GM21526 (cell line): ENCODE data around the gene MXD3.

ENCODE experiments used
- ATAC-seq: cut with Tn5 transposase; IDR thresholded peaks from one replicate; pipeline ENCODE4 v1.9.1; 2021; ENCODE audit warnings: moderate library complexity; ENCODE audit not compliant: unreplicated experiment, low FRiP score

Gene MXD3

DNA sequence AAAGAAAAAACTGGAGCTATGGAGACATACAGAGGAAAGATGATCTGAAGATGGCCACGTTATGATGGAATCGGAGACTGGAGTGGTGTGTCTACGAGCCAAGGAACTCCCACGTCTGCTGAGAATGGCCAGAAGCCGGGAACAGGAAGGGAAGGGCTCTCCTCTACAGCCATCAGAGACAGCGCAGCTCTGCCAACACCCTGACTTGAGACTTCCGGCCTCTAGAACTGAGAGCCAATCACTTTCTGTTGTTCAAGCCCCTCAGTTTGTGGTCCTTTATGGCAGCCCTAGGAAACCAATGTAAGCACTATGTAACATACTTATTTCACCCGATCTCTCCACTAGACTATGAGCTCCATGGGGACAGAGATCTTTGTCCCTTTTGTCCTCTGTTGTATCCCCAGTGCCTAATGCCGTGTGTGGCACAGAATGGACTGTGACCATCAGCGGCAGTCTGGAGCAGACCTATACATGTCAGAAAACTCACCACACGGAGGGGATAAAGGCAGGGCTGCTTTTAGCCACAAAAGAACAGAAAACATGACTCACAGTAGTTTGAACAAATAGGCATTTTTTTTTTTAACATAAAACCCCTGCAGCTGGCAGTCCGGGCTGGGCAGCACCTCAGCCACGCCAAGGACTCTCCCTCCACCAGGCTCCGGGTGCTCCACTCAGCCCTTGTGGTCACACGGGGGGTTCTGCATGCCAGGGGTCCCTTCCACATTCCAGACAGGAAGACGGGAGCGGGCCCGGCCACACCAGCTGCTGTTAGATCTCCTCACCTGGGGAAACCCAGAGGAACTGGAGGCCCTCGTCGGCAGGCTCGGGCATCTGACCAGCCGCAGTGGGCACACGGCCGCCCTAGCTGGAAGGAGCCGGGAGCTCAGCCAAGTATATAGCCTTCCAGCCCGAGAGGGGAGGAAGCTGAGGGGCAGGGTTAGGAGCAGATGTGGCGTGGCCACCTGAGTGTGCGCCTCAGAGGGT, 16.1 kb upstream of the MXD3 start:
- ATAC-seq: no peak

DNA sequence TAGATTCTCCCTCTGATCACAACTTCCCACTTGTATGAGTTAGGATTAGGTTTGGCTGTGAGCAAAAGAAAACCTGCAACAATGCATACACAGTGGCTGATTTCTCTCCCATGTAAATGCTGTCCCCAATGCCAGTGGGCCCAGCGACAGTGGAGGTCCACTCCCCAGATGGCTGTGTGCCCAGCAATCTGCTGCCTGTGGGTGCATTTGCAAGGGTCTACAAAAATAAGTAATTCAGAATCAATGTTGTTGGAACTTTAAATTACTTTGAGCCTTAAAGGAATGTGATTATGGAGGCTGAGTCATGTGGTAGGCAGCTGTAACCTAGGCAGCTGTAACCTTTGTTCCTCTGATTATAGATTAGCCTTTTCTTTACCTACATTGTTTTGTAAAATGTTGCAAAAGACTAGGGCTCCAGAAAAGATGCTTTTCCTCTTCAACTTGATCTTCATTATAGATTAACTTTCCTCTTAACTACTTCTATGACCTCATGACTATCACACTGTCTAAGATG, 14.2 kb upstream of the MXD3 start:
- no peak for ATAC-seq

GRCh38 chr5:177320879-177321278, 9.2 kb upstream of the MXD3 start:
- ATAC-seq: no peak

DNA sequence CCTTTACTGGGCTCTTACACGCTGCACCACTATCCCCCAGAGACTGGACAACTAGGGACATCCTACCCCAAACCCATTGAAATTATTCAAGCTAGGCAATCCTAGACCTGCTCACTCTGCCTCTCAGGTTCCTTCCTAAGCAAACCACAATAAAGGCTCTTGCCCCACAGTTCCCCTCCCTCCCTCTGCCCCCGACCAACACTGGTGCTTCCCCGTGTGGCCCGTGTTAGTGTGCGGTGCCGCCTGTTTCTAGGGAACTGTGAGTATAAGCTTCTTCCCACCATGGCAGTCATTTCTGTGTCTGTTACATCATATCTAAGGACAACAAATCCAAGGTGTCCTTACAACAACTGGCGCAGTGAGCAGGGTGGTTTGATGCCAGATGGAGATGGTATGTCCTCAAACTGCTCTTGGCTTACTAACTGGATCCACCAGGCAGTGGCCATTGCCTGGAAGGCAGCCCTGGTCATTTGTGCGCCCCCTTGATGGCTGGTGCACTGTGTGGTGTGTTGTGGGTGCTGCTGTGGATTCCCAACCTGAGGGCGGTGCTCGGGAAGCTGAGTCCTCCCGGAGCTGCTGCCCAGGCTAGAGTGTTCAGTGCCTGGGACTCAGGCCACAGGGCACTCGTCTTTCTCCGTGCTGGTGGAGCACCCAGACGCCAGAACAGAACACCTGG, 8.4 kb upstream of the MXD3 start:
- ATAC-seq: no peak

- ATAC-seq: no peak
Measured at GRCh38 chr5:177317959-177318377, 6.3 kb upstream of the MXD3 start.

DNA sequence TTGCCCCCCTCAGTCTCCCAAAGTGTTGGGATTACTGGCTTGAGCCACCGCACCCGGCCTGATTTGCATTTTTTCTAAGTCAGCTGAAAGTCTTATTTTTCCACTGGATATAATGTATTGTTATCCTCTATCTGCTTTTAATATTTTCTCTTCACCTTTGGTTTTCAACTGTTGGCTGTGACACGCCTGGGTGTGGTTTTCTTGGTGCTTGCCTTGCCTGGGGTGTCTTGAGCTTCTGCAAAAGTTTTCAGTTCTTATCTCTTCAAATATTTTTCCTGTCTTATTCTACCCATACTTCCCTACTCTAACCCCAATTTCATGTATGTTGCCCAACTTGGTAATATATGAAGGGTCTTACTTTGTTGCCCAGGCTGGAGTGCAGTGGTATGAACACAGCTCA, 4.3 kb upstream of the MXD3 start:
- ATAC-seq: no peak

GRCh38 chr5:177315411-177315810, 3.7 kb upstream of the MXD3 start:
- no peak for ATAC-seq

- ATAC-seq: no peak
Measured at GRCh38 chr5:177314376-177315342, 3.0 kb upstream of the MXD3 start.

DNA sequence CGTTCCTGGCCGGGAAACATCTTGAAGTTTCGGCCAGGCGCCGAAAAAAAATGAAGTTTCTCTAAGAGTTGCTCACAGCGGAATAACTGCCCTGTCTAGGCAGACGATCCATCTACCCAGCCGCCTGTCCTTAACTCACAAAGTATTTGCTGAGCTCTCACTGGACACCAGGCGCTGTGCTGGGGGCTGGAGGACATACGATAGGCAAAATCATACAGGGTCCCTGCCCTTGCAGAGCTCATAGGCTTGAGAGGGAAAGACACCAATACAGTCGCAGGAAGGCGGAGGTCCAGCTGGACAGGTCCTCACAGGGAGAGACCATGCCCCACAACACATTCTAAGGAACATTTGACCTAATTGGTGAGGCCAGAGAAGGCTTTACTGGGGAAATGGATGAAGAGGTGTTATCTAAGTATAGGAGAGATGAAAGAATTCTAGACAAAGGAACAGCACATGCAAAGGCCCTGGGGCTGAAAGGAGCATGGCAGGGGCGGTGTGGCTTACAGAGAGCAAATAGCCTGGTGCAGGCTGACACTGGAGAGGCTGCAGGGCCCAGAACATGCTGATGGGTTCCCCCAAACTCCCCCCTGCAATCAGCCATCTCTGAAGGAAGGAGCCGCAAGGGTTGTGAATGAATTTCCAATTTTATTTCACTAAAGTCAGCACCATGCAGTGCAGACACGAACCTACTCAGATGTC, 2.0 kb upstream of the MXD3 start:
- no peak for ATAC-seq

DNA sequence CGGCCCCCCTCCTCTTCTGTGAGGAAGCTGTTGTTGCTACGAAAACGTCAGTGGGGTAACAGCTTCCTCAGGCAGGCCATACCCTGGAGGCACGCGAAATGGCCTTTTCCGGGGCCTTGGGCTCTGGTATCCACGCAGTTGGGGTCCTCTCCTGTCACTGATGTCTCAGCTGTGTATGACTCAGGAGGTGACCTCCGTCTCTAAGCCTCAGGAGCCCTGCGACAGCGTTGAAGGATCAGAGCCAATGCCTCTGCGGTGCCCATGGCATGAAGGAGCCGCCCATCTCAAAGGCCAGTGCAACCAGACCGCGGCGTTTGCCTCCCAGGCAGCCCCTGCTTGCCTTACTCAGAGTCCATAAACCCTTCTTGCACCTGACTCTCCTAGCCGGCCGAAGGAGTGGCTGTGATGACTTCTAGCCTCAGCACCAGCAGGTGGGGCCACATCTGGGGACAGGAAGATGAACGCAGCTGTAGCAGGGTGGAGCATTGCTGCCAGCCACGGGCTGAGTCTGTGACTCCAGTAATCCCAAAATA, 1.0 kb upstream of the MXD3 start:
- peak; percentile 28 for ATAC-seq

DNA sequence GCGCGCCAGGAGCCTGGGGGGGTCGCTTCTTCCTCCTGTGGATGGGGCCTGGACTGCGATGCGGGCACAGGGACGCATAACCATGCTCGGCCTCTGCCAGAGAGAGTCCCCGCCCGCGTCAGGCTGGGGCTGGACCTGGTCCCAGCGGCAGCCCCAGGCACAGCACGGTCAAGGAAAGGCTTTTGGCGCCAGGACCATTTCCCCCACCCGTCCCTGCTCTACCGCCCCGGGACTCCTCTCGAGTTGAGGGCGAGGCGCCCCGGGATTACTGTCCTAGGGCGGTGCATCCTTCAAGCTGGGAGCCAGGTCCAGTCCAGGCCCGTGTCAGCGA, 341 bp downstream of the MXD3 start:
- ATAC-seq: peak; percentile 2

DNA sequence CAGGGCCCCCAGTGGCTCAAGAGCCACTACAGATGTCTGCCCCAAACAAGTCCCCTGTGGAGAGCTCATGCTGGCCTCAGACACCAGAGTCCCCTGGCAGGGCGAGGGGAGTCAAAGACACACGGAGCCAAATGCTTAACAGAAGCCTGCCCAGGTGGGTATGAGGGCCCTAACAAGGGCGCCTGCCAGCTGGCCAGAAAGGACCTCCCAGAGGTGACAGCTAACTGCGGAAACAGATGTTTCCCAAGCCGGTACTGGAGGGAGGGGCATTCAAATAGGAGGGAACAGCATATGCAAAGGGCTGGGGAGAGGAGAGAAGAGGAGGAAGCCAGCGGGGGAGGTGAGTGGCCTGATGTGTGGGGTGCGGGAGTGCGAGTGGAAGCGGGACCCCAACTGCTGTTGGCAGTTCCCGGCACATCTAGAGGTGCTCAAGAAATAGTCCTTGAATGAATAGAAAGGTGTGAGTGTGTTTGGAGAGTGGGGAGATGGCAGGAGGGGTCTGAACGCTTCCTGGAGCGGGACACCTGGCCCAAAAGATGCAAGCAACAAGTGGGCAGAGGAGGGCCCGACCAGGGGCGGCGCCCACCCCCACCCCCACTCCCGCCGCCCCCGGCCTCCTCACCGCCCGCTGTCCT, 824 bp downstream of the MXD3 start:
- ATAC-seq: no peak

- ATAC-seq: no peak
Measured at GRCh38 chr5:177310332-177310731, 1.4 kb downstream of the MXD3 start.

GRCh38 chr5:177309351-177310191, 2.1 kb downstream of the MXD3 start:
- no peak for ATAC-seq

GRCh38 chr5:177308740-177309139, 3.0 kb downstream of the MXD3 start:
- no peak for ATAC-seq

- no peak for ATAC-seq
Measured at GRCh38 chr5:177307544-177308363, 3.9 kb downstream of the MXD3 start.
